Muscle of leg (tissue), 11 donors: Measurements from ENCODE around the gene RASAL2. TPM values are rescaled to one million over a fixed set of nuclear protein-coding genes. Genes with fewer than 3 reads are reported as not detected.

Source experiments
- DNase-seq: peaks from one replicate; pipeline ENCODE4 v3.0.0; 2013
- H3K27ac ChIP-seq: one replicate; pipeline ENCODE4 v1.5.1; 2013; ENCODE audit warnings: mild to moderate bottlenecking, low read length, control low read depth
- H3K27me3 ChIP-seq: one replicate; pipeline ENCODE4 v1.6.1; 2013; ENCODE audit warnings: low read length; ENCODE audit not compliant: control insufficient read depth, insufficient read depth
- H3K36me3 ChIP-seq: one replicate; pipeline ENCODE4 v1.6.1; 2013; ENCODE audit warnings: low read length; ENCODE audit not compliant: control insufficient read depth, insufficient read depth
- H3K4me1 ChIP-seq: one replicate; pipeline ENCODE4 v1.6.1; 2013; ENCODE audit warnings: low read length; ENCODE audit not compliant: control insufficient read depth, insufficient read depth
- H3K4me3 ChIP-seq: one replicate; pipeline ENCODE4 v1.5.1; 2013; ENCODE audit warnings: low read length, control low read depth
- H3K9me3 ChIP-seq: replicated peaks from 2 replicates; pipeline ENCODE4 v1.6.1; 2013; ENCODE audit warnings: low read depth, low read length; ENCODE audit not compliant: control insufficient read depth
- WGBS: methylation state at CpG from one replicate; pipeline ENCODE4 v1.1.5; 2013; ENCODE audit warnings: missing lambda C conversion rate; ENCODE audit not compliant: insufficient coverage; 5-methylcytosine and 5-hydroxymethylcytosine counted together
- polyA plus RNA-seq, 8 donors: library from polyadenylated mRNA; unstranded; fragments of 120-200 nt; gene quantifications; one replicate each; pipeline versions ENCODE4 v1.2.1 to v1.2.3, GENCODE V29; 2013; ENCODE audit warnings: inconsistent platforms in 1 of 8, low replicate concordance in 1 of 8; ENCODE audit not compliant: insufficient read length in 8 of 8, insufficient read depth in 1 of 8
- total RNA-seq: library from RNA; stranded (reverse); fragments of 120-200 nt; gene quantifications from one replicate; pipeline ENCODE4 v1.2.4, GENCODE V29; 2013

The RASAL2 gene
- total and polyA plus RNA-seq, 9 donors, result 8.5 to 16.7 (median 13.1) TPM

DNA sequence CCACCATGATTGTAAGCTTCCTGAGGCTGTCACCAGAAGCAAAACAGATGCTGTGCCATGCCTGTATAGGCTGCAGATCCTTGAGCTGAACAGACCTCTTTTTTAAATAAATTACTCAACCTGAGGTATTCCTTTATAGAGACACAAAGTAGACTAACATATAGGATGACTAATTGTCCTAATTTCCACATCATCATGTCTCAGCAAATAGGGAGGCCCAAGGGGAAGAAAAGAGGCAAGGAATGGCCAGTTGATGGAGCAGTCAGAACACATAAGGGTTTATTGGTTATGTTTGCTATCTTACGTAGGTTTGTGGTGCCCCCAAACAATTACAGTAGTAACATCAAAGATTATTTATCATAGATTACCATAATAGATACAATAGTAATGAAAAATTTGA, 126.2 kb downstream of the RASAL2 start:
- Histone ChIP-seq H3K27me3 (no peaks in the 10 kb centered on the region), H3K4me1 (no peaks in the 10 kb centered on the region), H3K9me3 (no peaks in the 10 kb centered on the region), H3K36me3 (no peaks in the 10 kb centered on the region), H3K27ac (no peak overlapping the region), H3K4me3 (no peak overlapping the region)
- WGBS, result no CpG with 5 or more reads among the region's 1 CpG
- DNase-seq, result no peak

DNA sequence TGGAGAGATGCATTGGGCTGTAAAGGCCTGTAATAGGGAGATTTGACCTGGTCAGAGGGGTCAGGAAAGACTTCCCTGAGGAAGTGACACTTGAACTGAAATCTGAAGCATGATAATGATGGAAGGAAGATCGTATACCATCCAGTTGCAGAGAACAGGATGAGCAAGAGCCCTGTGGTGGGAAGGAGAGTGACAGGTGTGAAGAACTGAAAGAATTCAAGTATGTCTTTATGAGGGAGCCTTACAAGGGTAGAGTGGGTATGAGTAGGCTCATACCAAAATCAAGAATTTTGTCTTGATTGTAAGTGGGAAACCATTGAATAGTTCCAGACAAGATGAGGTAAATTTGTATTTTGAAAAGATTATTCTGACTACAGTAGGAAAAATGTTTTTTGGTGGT, 129.4 kb downstream of the RASAL2 start:
- Histone ChIP-seq H3K27ac (no peak overlapping the region), H3K4me1 (no peaks in the 10 kb centered on the region), H3K9me3 (no peaks in the 10 kb centered on the region), H3K36me3 (no peaks in the 10 kb centered on the region), H3K27me3 (no peaks in the 10 kb centered on the region), H3K4me3 (no peak overlapping the region)
- DNase-seq, result no peak
- 44% methylated on average over 1 of the region's 1 CpG for WGBS

DNA sequence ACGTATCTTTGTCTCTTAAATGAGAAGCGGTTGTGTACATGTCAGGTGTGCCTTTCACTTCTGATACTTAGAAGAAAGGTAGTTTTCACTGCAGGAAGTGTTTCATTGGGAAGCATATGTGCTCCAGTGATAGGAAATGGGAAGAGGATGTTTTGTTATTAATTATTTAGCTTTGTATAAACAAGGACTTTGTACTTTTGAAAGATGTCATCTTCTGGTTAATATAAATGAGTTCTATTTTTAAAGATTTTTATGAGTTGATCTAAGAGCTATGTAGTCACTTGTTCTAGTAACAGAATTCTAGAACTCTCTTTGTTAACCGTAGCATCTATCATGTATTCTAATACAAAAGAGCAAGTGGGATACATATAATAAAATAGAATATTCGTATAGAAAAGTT, 130.5 kb downstream of the RASAL2 start:
- no peak for DNase-seq
- WGBS, result no CpG with 5 or more reads among the region's 4 CpGs
- Histone ChIP-seq H3K36me3 (no peaks in the 10 kb centered on the region), H3K27me3 (no peaks in the 10 kb centered on the region), H3K4me1 (no peaks in the 10 kb centered on the region), H3K27ac (no peak overlapping the region), H3K4me3 (no peak overlapping the region), H3K9me3 (no peaks in the 10 kb centered on the region)

DNA sequence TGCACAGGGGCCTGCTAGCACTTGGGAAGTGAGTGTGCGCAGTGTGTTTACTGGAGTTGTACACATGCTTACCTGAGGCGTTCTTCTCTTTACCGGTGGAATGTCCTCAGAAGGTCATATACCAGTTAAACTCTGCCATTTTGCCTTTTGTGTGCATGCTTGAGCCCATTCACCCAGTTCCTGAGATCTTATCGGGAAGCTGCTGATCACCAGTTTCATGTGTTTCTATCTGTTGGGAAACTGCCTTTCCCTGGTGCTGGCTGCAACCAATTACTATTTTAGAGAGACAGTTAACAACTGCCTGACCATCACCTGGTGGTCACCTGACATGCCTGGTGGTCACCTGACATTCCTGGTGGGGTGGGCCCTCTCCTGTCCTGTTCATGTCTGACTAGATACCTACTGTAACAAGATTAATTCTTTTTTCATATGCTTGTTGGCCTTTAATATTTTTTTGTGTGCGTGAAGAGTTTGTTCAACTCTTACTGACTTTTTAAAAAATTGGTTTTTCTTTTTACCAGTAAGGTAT, 137.0 kb downstream of the RASAL2 start:
- H3K36me3 ChIP-seq, result no peaks in the 10 kb centered on the region
- no peak overlapping the region for H3K27ac ChIP-seq
- 87% methylated on average over 4 of the region's 5 CpGs for WGBS
- H3K4me1 ChIP-seq, result no peaks in the 10 kb centered on the region
- H3K4me3 ChIP-seq, result no peak overlapping the region
- no peak for DNase-seq
- no peaks in the 10 kb centered on the region for H3K27me3 ChIP-seq
- H3K9me3 ChIP-seq, result no peaks in the 10 kb centered on the region

DNA sequence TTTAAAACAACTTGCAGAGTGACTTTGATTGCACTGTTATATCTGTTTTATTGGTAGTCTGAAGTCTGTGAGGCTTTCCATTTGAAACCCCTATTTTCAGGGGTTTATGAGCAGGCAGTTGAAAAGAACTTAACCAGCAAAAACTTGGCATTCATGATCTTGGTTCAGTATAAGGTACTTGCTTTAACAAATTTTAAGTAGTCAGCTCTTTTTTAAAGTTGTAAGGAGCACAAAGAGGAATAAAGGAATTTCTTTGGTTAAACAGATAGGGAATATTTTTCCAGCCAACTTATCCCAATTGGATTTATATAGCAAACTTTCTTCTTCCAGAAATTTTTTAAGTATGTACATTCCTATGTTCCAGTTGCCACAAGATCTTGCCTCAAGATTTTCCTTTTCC, 138.2 kb downstream of the RASAL2 start:
- no peak overlapping the region for H3K4me3 ChIP-seq
- H3K9me3 ChIP-seq, result no peaks in the 10 kb centered on the region
- no peak for DNase-seq

DNA sequence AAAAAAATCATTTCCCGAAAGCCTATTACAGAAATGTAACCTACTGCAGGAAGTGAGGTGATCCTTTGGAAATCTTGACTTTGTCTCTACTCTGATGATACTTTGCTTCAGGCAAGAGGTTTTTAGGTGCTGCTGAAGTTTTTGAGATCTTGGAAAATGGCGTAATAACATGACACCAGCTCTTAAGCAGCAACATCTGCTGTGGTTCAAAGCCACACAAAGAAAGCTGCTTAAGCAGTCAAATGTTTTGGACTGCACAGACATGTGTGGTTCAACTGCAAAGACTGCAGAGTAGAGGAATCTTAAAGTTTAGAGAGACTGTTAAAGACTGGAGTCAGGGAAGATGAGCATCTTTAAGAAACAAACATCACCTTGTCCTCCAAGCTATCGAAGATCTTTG, 139.0 kb downstream of the RASAL2 start:
- DNase-seq, result no peak
- WGBS, result 89% methylated on average over 1 of the region's 3 CpGs
- no peaks in the 10 kb centered on the region for H3K27me3 ChIP-seq
- no peak overlapping the region for H3K27ac ChIP-seq
- H3K36me3 ChIP-seq, result no peaks in the 10 kb centered on the region
- no peaks in the 10 kb centered on the region for H3K4me1 ChIP-seq
- H3K4me3 ChIP-seq, result no peak overlapping the region
- no peaks in the 10 kb centered on the region for H3K9me3 ChIP-seq

More for the DNA sequence above, 138.2 kb downstream of the RASAL2 start:
- no peak overlapping the region for H3K27ac ChIP-seq
- H3K27me3 ChIP-seq, result no peaks in the 10 kb centered on the region
- H3K4me1 ChIP-seq, result no peaks in the 10 kb centered on the region
- H3K36me3 ChIP-seq, result no peaks in the 10 kb centered on the region

DNA sequence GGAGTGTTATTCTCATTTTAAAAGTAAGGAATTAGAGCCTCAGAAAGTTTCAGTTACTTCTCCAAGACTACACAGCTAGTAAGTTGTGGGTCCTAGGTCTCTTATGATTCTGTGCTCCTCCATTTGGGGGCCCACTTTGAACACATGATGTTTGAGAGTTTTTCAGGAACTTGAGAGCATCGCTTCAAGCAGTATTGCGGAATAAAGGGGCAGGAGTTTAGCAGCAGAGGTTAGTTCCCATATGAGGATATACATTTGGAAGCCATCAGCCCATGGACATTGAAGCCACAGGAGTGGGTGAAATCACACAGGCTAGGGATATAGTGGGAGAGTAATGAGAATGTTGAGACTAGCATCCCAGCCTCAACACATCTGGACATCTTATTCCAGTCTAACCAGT, 143.2 kb downstream of the RASAL2 start:
- Histone ChIP-seq H3K27ac (no peak overlapping the region), H3K4me1 (no peaks in the 10 kb centered on the region), H3K4me3 (no peak overlapping the region), H3K9me3 (no peaks in the 10 kb centered on the region), H3K36me3 (no peaks in the 10 kb centered on the region), H3K27me3 (no peaks in the 10 kb centered on the region)
- no peak for DNase-seq
- 95% methylated on average over 2 of the region's 2 CpGs for WGBS

DNA sequence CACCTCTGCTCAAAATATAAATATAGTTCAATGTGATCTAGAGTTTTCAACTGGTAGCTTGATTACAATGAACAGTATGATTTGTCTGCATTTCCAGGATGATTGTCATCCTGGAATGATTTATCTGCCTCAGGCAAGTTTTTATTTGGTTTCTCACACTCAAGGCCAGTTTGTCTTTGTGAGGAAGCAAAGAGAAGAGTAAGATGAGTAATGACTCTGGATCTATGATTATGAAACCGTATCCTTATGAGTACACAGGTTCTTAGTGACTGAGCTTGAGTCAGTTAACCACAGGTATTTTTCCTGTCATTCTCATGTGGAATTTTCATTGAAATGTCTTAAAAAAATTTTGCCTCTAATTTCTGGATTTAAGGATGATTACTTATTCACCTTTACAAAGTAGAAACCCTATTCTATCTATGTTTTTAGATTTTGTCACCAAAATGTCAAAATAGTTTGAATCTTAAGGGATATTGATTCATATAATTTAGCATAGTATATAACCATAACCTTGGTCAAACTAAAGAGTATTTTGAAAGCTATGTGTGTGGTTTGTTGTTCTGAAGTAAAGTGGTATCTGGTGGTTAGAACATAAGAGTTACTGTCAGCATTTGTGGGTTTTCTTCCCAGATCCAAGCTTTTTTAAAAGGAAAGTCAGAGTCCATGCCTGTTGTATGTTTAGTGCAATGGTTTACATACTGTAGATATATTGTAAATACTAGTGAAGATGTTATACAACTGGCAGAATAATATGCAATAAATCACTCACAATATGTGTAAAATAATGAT, 145.0 kb downstream of the RASAL2 start:
- WGBS, result no CpG with 5 or more reads among the region's 1 CpG
- H3K9me3 ChIP-seq, result no peaks in the 10 kb centered on the region
- no peak overlapping the region for H3K4me3 ChIP-seq
- no peaks in the 10 kb centered on the region for H3K36me3 ChIP-seq
- H3K27ac ChIP-seq, result no peak overlapping the region
- DNase-seq, result no peak
- H3K4me1 ChIP-seq, result no peaks in the 10 kb centered on the region
- no peaks in the 10 kb centered on the region for H3K27me3 ChIP-seq

DNA sequence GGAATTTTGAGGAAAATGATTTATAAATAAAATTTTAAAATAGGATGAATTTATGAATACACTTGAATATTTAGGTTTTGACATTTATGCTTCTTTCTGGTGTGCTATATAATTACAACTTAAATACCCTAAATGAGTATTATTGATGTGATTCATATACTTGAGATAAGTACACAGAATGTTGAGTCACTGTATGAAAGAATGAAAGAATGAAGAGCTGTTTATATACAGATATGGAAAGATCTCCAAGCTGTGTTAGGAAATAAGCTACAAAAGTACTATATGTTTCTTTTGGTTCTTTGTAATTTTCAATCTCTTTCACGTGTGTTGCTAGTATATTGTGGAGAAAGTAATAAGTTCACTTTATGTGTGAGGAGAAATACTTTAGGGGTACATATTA, 147.2 kb downstream of the RASAL2 start:
- no peak overlapping the region for H3K27ac ChIP-seq
- H3K27me3 ChIP-seq, result no peaks in the 10 kb centered on the region
- no peaks in the 10 kb centered on the region for H3K36me3 ChIP-seq
- DNase-seq, result no peak
- H3K9me3 ChIP-seq, result peaks cover 2% of the 10 kb centered on the region
- no peaks in the 10 kb centered on the region for H3K4me1 ChIP-seq
- no CpG with 5 or more reads among the region's 1 CpG for WGBS
- H3K4me3 ChIP-seq, result no peak overlapping the region

DNA sequence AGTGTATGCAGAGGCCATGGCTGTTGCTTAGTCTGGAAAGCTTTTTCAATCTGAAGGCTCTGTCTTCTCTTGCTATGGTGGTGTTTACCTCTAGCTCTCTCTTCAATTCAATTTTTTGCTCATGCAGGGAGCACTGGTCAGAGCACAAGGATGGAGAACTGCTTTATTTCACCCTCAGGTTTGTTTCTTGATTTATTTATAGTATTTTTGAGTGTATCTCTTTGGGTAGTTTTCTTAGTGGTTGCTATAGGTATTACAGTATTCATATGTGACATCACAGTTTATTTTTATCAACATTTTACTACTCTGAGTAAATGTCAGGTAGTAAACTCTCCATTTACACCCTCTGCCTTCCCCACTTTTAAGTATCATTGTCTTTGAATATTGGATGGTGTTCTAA, 147.9 kb downstream of the RASAL2 start:
- peaks cover 2% of the 10 kb centered on the region for H3K9me3 ChIP-seq
- no peaks in the 10 kb centered on the region for H3K4me1 ChIP-seq
- H3K27ac ChIP-seq, result no peak overlapping the region
- no peak overlapping the region for H3K4me3 ChIP-seq
- no peaks in the 10 kb centered on the region for H3K27me3 ChIP-seq
- H3K36me3 ChIP-seq, result no peaks in the 10 kb centered on the region
- no peak for DNase-seq

DNA sequence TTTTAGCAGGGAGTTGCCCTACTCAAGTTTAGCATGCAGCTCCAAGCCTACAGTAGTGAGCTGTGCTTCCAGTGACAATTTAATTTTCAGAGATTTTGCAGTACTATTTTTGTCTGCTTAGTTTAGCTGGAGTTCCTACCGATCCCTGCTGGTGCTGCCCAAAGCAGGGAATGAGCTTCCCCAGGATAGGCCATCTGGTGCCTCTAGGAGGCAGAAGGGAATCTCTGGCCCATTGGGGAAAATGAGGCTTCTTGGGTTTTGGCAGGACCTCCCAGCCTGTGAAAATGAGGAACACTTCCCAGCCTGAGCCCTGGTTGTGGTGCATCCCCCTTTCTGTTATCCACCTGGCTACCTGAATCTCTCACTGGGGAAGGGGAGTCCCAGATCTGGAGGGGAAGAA, 149.2 kb downstream of the RASAL2 start:
- DNase-seq, result no peak
- Histone ChIP-seq H3K36me3 (no peaks in the 10 kb centered on the region), H3K4me1 (no peaks in the 10 kb centered on the region), H3K4me3 (no peak overlapping the region), H3K9me3 (peaks cover 4% of the 10 kb centered on the region), H3K27me3 (no peaks in the 10 kb centered on the region), H3K27ac (no peak overlapping the region)
- WGBS, result no CpG with 5 or more reads among the region's 1 CpG
